GM19043 (cell line): ENCODE results near the gene ALKBH8.
A peak's percentile ranks its signal among the peaks of the same experiment; 100 is the strongest.

Experiments
- ATAC-seq: cut with Tn5 transposase; IDR thresholded peaks from one replicate; pipeline ENCODE4 v1.9.1; 2021; ENCODE audit warnings: low read depth; ENCODE audit not compliant: unreplicated experiment

Gene ALKBH8, protein sequence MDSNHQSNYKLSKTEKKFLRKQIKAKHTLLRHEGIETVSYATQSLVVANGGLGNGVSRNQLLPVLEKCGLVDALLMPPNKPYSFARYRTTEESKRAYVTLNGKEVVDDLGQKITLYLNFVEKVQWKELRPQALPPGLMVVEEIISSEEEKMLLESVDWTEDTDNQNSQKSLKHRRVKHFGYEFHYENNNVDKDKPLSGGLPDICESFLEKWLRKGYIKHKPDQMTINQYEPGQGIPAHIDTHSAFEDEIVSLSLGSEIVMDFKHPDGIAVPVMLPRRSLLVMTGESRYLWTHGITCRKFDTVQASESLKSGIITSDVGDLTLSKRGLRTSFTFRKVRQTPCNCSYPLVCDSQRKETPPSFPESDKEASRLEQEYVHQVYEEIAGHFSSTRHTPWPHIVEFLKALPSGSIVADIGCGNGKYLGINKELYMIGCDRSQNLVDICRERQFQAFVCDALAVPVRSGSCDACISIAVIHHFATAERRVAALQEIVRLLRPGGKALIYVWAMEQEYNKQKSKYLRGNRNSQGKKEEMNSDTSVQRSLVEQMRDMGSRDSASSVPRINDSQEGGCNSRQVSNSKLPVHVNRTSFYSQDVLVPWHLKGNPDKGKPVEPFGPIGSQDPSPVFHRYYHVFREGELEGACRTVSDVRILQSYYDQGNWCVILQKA

DNA sequence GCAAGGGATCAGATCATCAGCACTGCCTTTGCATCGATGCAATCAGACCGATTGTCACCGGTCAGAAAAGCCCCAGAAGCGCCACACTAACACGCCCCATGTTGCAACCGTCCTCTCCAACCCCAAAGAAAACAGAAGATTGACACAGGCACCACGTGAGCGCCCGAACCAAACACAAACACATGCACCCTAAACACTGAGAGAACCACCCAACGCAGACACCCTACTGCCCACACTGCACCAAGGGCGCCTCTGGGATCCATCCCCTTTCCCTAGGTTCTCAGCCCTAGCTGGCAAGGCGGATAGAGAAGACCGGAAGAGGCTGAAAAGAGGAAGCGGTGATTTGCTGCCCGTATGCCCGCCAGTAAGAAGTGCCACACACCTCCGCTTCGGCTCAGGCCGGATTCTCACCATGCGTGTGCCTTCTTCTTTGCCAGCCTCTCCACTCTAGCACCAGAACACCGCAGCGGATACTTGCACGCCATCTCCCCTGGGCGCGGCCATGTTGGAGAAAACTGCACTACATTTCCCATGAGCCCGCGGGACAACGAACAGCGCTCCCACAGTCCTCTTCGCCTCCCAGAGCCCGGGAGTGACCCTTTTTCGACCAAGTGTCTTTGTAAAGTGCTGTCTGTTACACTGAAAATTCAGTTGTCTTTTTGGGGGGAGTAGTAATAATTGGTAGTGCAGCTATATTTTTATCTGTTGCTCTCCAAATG lies at the start of gene ALKBH8:
ALKBH8 (minus strand) TSS at position 517 of the 719 bp plus-strand sequence. CDS start 4,842 bp downstream, outside the sequence.
- ATAC-seq: peak; percentile 71

DNA sequence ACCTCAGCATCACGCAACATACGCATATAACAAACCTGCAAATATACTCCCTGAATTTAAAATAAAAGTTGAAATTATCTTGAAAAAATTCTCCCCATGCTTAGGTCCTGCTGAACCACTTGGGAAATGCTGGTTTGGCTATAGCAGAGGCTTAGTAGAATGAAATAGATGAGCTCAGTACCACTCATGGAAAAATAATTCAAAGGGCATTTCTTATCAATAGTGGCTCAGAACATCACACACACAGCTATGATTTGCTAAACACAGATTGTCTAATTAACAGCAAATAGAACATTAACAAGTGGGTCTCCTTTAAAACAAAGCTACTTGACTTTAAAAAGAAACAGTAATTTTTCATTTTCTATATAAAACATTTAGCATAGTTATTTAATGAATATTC lies 46.9 kb upstream of the ALKBH8 start:
- no peak for ATAC-seq

DNA sequence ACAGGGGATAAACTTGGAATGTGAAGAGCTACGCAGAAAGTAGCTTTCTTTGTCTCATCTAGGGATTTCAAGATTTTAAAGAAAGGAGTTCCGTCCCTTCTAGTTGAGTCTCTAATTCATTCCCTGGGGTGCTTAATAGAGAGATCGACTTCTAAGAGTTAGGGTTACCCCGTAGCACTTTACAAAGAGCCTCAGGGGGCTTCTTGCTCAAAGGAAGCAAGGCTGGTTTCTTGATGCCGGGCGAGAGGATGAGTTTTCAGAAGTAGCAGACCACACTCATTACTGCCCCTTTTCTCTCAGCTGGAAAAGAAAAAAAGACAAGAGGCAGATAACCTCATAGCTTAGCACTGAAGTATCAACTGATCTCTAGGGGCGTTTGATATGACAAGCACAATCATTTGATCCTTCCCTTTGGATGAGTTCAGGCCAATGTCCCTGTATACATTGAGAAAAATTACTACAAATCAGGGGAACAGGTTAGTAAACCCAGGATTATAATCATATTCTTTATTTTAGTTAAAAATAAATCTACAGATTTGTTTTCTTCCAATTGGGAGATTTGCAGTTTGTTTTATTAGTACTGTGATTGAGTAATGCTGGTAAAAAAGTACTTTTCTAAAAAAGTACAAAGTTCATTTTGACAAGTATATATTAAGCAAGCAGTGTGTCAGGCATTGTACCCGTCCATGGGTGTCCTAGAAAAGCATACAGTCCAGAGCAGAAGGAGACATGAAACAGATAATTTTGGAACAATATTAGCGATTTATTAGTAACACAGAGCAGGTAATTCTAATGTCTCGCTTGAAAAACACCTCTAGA lies 44.1 kb upstream of the ALKBH8 start:
- ATAC-seq: no peak

DNA sequence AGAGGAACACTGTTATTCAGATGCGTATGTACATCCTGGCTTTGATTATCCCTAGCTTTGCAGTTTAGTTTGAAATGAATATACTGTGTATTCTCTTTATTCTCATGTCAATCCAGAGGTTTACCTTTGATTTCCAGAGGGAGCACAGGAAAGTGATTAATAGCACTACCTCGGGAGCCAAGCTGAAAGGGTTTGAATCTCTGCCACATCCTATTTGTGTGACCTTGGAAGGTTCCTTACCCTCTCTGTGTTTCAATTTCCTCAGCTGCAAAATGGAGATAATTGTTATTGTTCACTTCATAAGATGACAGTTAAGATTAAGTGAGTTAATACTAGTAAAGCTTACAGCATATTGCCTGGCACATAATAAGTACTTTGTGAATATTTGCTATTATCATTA lies 43.3 kb upstream of the ALKBH8 start:
- no peak for ATAC-seq

DNA sequence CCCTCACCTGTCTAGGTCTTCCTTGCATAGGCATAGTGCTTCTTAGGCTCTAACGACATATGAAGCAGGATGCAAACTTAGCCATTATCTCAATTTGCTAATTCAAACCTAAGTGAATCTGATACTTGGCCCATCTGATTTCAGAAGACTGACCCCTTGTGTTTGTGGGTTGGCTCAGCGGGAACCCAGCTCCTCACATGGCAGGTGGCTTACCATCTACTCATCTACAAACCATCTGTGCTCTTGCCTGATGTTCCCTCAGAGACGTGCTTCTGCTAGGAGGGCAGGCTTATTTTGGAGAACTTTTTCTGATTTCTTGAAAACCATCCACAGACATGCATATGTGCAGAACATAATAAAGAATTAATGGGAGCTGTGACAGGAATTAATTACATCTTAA lies 40.6 kb upstream of the ALKBH8 start:
- ATAC-seq: no peak

DNA sequence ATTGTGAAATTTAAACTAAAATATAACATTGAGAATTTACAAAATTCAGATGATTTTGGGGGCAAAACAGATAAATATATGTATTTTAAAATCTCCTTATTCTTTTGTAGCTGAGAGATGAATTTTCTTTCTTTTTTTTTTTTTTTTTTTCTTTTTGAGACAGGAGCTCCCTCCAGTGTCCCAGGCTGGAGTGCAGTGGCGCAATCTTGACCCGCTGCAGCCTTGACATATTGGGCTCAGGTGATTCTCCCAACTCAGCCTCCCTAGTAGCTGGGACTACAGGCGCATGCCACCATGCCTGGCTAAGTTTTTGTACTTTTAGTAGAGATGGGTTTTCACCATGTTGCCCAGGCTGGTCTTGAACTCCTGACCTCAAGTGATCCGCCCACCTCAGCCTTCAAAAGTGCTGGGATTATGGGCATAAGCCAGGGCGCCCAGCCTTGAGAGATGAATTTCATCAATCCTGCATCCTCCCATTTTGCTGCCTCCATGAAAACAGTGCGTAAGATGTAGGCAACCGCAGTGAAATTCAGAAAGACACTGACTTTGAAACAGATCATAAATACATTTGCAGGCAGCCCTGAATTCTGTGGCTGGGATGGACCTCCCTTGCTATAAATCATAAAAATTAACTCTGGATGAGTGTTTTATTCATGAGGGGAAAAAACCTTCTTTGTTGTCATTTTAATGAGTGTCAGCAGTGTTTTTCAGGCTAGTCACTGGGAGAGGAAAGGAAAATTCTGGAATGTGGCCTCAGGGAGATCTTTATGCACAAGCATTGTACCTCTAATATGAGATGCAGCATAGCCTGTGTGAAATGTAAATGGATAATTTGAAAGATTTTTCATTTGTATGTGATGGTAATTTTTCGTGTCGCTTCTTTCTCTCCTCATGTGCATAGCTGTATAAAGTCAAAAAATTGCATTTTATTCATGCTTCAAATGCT lies 39.8 kb upstream of the ALKBH8 start:
- no peak for ATAC-seq

DNA sequence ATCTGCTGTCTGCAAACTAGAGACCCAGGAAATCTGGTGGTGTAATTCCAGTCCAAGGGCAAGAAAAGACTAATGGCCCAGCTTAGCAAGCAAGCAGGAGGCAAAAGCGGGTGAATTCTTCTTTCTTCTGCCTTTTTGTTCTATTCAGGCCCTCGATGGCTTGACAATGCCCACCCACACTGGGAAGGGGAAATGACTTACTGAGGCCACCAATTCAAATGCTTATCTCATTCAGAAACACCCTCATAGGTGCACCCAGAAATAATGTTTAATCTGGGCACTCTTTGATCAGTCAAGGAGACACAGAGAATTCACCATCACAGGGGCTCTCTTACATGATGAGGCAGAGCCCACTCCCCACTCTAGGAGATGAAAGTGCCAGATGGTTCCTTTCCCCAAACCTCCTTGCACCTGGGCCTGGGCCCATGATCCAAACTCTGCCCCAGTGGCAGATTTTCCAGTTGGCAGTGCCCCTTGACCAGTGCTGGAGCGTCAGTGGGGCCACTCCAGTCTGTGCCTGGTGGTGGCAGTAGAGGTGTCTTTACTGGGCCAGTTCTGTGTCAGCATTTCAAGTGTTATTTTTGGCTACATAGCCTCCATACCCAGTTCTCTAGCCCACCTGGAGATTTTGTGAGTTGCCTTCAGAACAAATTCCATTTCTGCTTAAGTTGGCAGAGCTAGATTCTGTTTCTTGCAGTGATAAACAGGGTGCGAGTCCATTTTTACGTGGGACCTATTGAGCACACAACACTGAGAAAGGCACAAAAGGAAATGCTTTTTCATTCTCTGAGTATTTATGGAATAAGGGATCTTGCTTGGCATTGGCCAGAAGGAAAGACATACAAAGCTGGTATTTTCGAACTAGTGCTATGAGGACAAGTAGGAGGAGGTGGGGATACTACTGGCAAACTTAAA lies 32.9 kb upstream of the ALKBH8 start:
- ATAC-seq: peak; percentile 71

DNA sequence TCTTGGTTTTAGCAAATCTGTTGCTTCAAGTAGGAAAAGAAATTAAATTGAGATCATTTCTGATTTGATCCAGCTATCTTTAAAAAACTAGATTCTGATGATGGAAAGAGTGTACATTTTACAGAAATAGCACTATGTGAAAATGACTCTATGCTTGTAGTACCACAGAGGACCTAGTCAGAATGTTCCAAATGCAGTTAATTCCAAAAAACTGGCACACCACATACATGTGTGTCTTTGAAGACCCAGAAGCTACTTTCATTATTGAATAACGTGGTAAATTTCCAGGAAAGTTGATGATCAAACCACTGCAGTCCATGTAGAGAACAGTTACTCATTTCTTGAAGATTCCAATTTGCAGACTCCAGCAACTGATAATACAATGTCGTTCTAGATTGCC lies 29.2 kb upstream of the ALKBH8 start:
- no peak for ATAC-seq

DNA sequence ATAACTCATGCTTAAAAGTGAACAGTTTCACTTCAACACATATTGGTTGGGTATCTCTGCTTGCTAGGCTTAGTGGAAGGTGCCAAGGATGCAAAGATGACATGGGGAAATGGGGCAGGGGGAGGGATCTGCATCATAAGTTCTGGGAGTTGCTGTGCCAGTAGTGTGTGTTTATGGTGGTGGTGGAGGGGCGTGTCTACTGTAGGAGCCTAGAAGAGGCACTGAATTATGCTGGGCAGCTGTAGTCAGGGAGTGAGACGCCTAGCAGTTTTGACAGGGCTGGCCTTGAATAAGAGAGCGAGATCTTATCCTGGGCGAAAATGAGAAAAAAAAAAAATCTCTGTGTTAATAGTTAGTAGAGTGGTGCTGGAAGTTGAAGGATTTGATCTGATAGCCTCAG lies 28.4 kb upstream of the ALKBH8 start:
- ATAC-seq: no peak

DNA sequence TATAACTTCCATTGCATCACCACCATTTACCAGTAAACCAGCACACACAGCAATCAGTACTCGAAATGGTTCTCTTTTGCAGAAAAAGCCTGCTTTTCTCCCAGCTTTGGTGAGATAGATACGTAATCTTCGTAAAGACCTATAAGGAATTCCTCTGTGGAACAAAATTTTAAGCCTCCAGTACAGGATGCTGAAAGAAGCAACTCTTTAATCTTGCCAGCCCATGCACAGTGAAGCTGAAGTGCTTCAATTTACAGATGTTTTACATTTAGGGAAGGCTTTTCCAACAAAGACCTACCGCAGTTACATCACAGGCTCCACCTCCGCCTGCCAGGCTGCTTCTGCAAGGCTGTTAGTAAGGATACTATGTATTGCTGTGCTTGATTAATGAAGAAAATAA lies 27.3 kb upstream of the ALKBH8 start:
- ATAC-seq: no peak

DNA sequence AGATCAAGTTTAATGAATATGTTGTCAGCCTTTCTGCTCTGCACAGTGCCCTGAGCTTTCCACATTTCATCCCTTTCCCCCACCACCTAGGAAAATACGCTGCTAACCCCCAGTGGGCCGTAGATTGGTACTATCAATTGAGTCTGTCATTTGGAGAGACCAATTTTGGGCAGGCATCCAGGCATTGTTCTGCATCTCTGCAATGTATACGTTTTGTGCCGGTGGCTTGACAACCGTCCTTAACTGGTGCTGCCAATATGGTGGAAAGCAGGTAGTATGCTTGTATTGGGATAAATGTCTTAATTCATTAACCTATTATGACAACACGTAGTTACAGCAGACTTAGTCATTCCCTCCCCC lies 26.7 kb upstream of the ALKBH8 start:
- ATAC-seq: no peak

DNA sequence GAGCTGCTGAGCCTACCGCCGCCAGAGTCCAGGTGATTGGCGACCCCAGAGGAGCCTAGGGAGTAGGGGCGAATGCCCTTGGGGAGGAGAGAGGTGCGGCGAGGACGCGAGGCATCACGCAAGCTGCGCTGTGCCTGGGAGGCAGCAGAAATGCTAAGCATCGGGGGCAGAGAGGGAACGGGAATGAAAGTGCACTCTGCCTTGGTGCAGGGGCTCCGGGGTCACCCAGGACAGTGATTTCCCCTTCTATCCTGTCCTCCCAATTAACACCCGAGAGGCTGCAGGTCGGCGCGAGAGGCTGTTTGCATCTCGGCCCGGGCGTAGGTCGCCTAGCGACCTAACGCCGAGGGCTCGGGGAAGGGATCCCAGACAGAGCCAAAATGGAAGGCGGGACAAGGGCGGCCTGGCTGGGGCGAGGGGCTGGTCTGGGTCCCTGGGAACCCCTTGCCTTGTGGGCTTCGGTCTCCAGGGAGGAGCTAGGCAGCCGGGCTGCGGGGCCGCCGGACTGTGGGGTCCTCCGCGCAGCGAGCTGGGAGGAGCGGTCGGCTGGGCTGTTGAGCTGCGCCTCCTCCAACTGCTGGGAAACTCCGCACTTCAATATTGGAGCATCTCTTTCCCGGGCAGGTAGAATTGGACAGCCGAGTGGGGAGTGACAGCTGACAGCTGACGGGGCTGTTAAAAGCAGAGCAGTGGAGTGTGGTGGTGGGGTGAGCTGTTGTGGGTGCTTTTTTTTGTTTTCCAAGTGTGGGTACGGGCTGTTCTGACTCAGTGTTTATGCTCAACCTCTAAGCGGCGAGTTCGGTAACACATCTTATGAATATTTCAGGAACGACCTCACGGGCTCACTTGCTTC lies 26.1 kb upstream of the ALKBH8 start:
- ATAC-seq: no peak

DNA sequence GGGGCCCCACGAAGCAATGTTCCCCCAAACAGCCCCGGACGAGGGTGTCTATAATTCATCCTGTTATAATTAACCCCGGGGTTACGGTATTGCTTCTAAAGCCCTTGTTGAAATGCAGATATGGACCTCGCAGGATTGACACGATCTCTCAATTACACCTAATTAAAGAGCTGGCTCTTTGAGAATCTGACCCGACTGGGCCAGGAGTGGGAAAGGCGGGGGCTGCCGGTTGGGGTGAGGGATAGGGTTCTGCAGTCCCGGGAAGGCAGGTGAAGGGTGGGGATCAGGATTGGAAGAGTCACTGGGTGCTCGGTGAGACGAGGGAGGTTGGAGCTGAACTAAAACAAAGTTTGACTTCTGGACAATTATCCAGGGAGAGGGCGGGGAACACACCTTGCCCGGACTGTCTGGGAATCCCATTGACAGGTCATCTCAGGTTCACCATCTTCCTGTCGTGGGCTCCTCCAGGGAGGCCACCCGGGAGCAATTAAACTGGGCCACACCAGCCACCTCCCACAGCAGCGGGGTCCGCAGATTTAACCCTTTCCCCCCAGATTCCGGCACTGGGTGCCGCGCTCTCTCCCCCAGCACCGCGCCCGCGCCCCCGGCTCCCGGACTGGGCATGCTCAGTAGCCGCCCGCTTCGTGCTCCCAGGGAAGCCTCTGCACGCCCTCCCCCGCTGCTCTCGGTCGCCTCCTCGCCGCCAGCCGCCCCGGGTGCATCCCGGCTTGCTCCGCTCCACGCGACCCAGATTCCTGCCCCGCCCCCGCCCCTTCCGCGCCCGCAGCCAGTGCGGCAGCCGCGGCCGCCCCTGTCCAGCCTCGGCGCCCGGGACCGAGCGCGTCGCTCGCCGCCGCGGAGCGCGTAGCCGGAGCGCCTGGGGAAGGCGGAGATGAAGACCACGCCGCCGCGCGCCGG lies 25.2 kb upstream of the ALKBH8 start, which contains the start of gene ELMOD1:
ELMOD1 (plus strand) TSS at position 688 of the 918 bp plus-strand sequence. CDS start 27,043 bp downstream, outside the sequence.
- no peak for ATAC-seq

DNA sequence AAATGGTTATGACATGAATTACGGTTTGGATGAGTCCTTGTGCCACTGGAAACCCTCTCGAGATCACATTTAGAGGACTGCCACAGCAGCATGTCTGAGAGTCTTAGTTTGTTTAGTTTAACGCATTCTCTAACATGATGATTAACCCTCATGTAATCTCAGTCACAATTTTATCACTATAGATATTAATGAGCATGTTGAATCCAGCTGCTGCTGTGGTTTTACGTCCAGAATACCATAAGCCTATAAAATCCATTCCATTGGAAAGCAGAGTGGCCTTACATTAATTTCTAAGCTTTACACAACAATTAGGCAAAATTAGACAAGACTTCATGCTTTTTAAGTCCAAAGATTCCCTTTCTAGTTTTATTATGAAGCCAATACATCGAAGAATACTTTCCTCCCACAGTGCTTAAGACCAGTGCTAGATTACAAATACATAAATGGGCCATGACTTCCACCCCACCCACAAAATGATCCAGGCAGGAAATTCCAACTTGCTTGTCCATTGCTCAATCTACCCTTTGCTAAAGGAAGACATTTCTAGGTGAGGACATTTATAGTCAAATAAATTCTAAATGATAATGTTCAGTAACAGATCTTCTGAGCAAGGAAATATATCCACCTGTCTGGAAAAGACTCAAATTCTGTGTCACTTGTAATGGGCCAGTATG lies 21.9 kb upstream of the ALKBH8 start:
- ATAC-seq: no peak

DNA sequence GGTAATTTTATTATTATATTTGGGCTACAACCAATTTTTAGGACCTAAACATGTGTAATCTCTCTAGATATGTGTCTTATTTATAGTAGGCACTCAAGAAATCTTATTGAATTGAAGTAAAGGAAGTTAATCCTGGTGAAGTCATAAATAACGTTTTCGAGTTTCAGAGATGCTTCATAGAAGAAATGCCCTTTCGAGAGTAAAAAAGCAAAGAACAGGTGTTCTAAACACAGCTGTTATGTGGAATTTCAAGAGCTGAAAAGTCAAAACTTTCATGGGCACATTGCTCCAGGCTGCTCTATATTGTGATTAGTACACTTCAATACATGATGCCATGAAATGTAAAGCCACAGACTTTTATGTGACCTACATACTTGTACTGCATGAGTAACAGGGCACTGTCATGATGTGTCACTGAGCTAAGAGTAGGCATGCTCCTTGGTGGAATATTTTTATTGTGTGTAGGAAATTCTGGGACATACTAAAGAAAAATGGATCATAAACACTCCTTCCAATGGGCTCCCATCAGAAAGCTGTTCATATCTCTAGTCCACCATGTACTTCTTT lies 18.2 kb upstream of the ALKBH8 start:
- ATAC-seq: no peak

DNA sequence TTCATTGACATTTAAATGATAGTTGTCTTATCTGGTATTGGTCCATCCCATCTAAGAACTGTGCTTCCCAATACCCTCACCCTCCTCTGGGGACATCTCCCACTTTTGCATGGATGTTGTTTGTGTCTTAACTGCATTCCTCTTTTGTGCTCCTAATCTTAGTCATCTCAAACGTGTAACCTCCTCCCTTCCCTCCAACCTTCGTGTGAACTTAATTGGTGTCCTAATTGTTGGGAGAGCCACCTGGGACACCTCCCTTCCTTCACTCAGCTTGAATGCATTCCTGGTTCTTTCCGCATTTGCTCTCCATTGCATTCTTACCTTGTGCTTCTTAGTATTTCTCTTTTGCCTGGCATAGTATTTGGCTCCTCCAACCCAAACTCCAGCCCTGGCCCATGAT lies 15.6 kb upstream of the ALKBH8 start:
- no peak for ATAC-seq
